ENCODE measurements around the gene MYO7A.

Gene MYO7A

GRCh38 chr11:77170107-77170506 lies 42.1 kb downstream of the MYO7A start:
- no peak for DNase-seq

- DNase-seq, result no peak
Measured at GRCh38 chr11:77171254-77171653, 43.2 kb downstream of the MYO7A start.

- DNase-seq, result no peak
Measured at GRCh38 chr11:77171885-77172665, 44.0 kb downstream of the MYO7A start.

DNA sequence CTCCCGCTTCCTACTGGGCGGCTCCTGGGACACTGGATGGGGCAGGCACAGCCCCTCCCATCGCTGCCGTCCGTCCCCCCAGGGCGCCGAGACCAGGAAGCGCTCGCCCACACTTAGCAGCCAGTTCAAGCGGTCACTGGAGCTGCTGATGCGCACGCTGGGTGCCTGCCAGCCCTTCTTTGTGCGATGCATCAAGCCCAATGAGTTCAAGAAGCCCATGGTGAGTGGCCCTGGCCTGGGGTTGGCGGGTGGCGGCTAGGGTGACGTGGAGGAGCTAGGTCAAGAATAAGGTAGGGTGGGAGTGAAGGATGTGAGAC lies 44.6 kb downstream of the MYO7A start:
- no peak for DNase-seq

GRCh38 chr11:77173494-77173893 lies 45.4 kb downstream of the MYO7A start:
- no peak for DNase-seq

GRCh38 chr11:77174559-77174958 lies 46.5 kb downstream of the MYO7A start:
- DNase-seq, result no peak

DNA sequence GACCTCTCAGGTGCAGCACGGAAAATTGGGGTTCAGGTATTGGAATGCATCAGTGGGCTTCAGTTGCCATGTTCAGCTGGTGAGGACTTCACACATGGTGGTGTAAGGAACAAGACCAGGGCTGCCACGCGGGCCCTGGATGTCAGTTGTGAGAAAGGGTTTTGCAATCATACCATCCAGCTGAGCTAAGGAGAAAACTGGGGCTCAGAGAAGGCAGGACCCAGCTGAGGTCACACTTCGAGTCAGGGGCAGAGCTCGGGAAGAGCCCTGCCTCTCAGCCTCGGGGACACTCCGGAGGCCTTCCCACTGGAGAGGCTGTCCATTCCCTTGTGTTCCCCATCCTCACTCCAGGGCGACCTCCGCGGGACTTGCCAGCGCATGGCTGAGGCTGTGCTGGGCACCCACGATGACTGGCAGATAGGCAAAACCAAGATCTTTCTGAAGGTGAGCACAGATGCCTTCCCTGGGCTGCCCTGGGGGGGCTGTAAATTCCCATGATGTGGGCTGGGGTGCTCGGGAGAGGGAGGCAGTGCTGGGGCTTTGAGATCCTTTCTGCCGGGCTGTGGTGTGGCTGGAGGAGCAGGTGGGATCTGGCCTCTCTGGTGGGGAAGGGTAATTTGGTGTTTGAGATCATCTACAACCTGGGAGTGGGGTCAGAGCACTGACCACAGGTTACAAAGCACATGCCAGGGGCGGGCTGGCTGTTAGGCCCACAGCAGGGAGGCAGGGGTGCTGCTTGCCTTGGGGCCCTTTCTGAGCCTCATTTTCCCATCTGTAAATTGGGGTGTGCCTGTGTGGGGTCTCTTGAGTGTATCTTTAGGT lies 47.2 kb downstream of the MYO7A start:
- DNase-seq, result no peak

DNA sequence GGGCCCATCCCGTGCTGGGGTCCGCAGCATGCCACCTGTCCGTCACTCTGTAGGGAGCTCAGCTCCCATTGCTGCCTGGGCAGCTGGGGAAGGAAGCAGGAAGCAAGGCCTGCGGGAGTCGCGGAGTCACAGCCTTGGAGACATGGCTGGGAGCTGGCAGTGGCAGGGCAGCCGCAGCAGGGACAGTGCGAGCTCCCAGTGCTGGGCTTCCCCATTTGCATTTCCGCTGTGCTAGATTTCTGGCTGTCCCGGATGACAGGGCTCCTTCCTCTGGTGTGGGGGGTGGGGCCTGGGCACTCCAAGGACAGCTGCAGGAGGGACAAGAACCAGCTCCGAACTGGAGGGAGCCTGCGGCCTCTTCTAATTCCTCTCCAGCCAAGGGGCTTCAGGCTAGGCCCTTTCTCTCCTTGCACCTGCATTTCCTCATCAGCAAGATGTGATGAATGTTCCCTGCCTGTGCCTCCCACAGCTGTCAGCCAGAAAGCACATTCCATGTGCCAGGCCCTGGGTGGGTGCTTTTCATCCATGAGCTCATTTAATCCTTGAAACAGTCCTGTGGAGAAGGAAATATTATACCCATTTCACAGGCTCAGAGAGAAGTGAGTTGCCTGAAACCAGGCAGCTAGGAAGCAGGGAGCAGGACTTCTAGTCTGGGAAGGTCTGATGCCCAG lies 48.0 kb downstream of the MYO7A start:
- DNase-seq, result no peak

GRCh38 chr11:77176996-77177395 lies 49.0 kb downstream of the MYO7A start:
- no peak for DNase-seq

DNA sequence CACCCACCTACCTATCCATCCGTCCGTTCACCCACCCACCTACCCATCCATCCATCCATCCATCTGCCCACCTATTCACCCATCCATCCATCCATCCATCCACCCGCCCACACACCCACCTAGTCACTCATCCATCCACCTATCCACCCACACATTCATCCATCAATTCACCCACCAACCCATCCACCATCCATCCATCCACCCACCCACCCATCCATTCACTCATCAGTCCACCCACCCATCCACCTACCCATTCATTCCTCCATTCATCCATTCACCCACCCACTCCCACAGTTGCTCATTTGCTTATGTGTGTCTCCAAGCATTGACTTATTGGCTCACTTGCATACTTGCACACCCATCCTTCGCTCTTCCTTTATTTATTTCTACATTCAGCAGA lies 50.1 kb downstream of the MYO7A start:
- DNase-seq, result no peak

- no peak for DNase-seq
Measured at GRCh38 chr11:77179048-77179447, 51.0 kb downstream of the MYO7A start.

- DNase-seq, result no peak
Measured at GRCh38 chr11:77179681-77180080, 51.6 kb downstream of the MYO7A start.

DNA sequence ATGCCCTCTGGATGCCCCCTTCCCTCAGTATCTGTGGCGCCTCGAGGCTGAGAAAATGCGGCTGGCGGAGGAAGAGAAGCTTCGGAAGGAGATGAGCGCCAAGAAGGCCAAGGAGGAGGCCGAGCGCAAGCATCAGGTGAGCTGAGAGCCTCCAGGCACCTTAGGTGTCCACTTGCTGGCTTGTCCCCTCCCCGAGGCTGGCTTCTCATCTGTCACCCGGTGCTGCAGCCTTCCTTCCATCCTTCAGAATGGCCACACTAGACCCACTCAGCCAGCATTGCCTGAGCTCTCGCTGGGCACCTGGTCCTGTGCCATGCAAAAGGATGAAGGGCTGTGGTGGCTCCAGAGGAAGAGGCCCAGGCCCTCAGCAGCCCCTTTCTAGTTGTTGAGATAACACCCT lies 52.3 kb downstream of the MYO7A start:
- no peak for DNase-seq

DNA sequence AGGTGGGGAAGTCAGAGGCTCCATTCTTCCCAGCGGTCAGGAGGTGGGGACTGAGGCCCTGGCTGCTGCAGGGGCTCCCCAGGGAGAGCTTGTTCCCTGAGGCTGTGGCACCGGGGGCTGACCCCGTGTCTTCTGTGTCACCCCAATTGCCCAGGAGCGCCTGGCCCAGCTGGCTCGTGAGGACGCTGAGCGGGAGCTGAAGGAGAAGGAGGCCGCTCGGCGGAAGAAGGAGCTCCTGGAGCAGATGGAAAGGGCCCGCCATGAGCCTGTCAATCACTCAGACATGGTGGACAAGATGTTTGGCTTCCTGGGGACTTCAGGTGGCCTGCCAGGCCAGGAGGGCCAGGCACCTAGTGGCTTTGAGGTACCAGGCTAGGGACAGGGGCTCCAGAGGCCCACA lies 53.2 kb downstream of the MYO7A start:
- no peak for DNase-seq

- DNase-seq, result no peak
Measured at GRCh38 chr11:77181799-77182541, 53.9 kb downstream of the MYO7A start.

- DNase-seq, result no peak
Measured at GRCh38 chr11:77182542-77183430, 54.7 kb downstream of the MYO7A start.

DNA sequence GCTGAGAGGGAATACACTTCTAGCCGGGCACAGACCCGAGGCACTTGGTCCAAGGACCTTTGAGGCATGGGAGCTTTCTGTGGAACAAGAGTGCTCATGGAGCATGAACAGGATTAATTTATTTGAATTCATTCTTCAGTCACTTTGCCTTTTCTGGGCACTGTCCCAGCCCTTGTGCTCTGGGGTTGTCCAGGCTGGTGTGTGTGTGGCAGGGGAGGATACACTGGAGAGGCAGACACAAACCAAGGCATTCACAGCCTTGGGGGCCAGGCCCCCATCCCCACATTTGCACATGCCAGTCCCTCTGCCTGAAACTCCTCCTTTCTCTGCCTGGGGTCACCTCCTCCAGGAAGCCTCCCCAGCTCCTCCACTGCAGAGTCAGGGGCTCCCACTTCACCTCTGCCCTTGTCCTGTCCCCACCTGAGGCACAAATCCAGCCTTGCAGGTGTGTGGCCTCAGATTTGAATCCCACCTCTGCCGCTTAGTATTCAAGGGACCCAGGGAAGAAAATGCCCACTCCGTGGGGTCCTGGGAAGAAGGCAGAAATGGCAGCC lies 55.5 kb downstream of the MYO7A start:
- DNase-seq, result no peak

GRCh38 chr11:77184136-77184860 lies 56.3 kb downstream of the MYO7A start:
- DNase-seq, result no peak

DNA sequence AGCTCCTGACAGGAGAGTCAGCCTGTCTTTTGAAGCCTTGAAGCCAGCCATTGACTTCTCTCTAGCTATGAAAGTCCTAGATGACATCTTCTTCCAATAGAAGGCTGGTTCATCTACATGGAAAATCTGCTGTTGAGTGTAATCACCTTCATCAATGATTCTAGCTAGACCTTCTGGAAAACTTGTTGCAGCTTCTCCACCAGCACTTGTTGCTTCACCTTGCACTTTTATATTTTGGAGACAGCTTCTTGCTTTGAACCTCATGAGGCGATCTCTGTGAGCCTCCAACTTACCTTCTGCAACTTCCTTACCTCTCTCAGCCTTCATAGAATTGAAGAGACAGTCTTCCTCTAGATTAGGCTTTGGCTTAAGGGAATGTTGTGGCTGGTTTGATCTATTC lies 58.3 kb downstream of the MYO7A start:
- DNase-seq, result no peak

DNA sequence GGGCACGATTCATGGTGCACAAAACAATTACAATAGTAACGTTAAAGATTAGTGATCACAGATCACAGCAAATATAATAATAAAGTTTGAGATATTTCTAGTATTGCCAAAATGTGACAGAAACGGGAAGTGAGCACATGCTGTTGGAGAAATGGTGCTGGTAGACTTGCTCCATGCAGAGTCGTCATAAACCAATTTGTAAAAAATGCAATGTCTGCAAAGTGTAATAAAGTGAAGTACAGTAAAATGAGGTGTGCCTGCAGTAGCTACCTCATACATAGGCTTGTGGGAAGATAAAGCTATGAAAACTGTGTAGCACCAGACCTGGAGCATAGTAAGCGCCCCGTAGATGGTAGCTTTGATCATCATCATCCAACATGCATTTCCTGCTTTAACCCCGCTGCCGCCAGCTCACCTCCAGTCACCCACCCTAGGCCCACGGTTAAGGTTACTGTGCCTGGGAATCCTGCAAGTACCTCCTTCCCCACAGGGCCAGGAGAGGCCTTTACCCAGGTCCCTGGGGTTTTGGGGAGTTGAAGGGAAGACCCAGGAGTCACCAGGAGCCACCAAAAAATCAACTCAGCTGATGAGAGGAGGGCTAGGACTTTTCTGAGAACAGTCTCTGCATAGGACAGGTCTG lies 59.2 kb downstream of the MYO7A start:
- no peak for DNase-seq
